ENCODE measurements around the gene SEC24C.
"Not testable (repeated sequence)": the region's sequence is repeated elsewhere in the genome, so short reads cannot be mapped to it uniquely, and the experiment has no call there.

SEC24C gene

GRCh38 chr10:73789659-73790055 is 45.5 kb downstream of the SEC24C start:
- Histone ChIP-seq H3K27me3 (ENCODE audit: low read depth, low read length) (no peaks in the 10 kb centered on the region), H3K4me3 (ENCODE audit: low read length) (no peak overlapping the region), H3K27ac (ENCODE audit: low read length) (no peak overlapping the region), H3K36me3 (replicated peaks; ENCODE audit: low read depth, low read length) (peaks cover 7% of the 10 kb centered on the region), H3K4me1 (ENCODE audit: low read length) (peaks cover 7% of the 10 kb centered on the region), H4K20me1 (ENCODE audit: insufficient read depth, low read length) (no peaks in the 10 kb centered on the region), H3K4me2 (ENCODE audit: low read length) (no peak overlapping the region), H3K9ac (ENCODE audit: low read length) (no peak overlapping the region), H3K79me2 (ENCODE audit: low read length) (peaks cover 17% of the 10 kb centered on the region), H2AFZ (ENCODE audit: low read depth, low read length) (no peak overlapping the region), H3K9me3 (ENCODE audit: insufficient read depth, low read length) (no peaks in the 10 kb centered on the region)
- TF ChIP-seq EZH2phosphoT487 (IDR thresholded peaks at IDR 0.05; ENCODE audit: low read depth): no peak
- no peak for TF ChIP-seq CTCF (IDR thresholded peaks at IDR 0.05; ENCODE audit: low read depth, low read length)

GRCh38 chr10:73790886-73791625 is 46.9 kb downstream of the SEC24C start:
- Histone ChIP-seq H3K36me3 (replicated peaks; ENCODE audit: low read depth, low read length) (peaks cover 7% of the 10 kb centered on the region), H3K9ac (ENCODE audit: low read length) (no peak overlapping the region), H3K4me2 (ENCODE audit: low read length) (no peak overlapping the region), H3K79me2 (ENCODE audit: low read length) (peaks cover 12% of the 10 kb centered on the region), H3K9me3 (ENCODE audit: insufficient read depth, low read length) (no peaks in the 10 kb centered on the region), H3K27me3 (ENCODE audit: low read depth, low read length) (no peaks in the 10 kb centered on the region), H3K4me3 (ENCODE audit: low read length) (no peak overlapping the region), H4K20me1 (ENCODE audit: insufficient read depth, low read length) (no peaks in the 10 kb centered on the region), H3K4me1 (ENCODE audit: low read length) (peaks cover 4% of the 10 kb centered on the region), H2AFZ (ENCODE audit: low read depth, low read length) (no peak overlapping the region), H3K27ac (ENCODE audit: low read length) (no peak overlapping the region)
- no peak for TF ChIP-seq EZH2phosphoT487 (IDR thresholded peaks at IDR 0.05; ENCODE audit: low read depth)
- no peak for TF ChIP-seq CTCF (IDR thresholded peaks at IDR 0.05; ENCODE audit: low read depth, low read length)

GRCh38 chr10:73791871-73792400 is 47.8 kb downstream of the SEC24C start:
- Histone ChIP-seq H3K9me3 (ENCODE audit: insufficient read depth, low read length) (no peaks in the 10 kb centered on the region), H2AFZ (ENCODE audit: low read depth, low read length) (no peak overlapping the region), H4K20me1 (ENCODE audit: insufficient read depth, low read length) (no peaks in the 10 kb centered on the region), H3K4me1 (ENCODE audit: low read length) (no peaks in the 10 kb centered on the region), H3K4me3 (ENCODE audit: low read length) (no peak overlapping the region), H3K9ac (ENCODE audit: low read length) (no peak overlapping the region), H3K79me2 (ENCODE audit: low read length) (peaks cover 5% of the 10 kb centered on the region; the same call in 1 of the 2 replicates), H3K36me3 (replicated peaks; ENCODE audit: low read depth, low read length) (peaks cover 7% of the 10 kb centered on the region), H3K27ac (ENCODE audit: low read length) (no peak overlapping the region), H3K27me3 (ENCODE audit: low read depth, low read length) (no peaks in the 10 kb centered on the region), H3K4me2 (ENCODE audit: low read length) (no peak overlapping the region)
- TF ChIP-seq CTCF (IDR thresholded peaks at IDR 0.05; ENCODE audit: low read depth, low read length) (no peak), EZH2phosphoT487 (IDR thresholded peaks at IDR 0.05; ENCODE audit: low read depth) (no peak)

- Histone ChIP-seq H2AFZ (ENCODE audit: low read depth, low read length) (no peak overlapping the region), H3K4me3 (ENCODE audit: low read length) (no peak overlapping the region), H4K20me1 (ENCODE audit: insufficient read depth, low read length) (no peaks in the 10 kb centered on the region), H3K4me1 (ENCODE audit: low read length) (no peaks in the 10 kb centered on the region), H3K79me2 (ENCODE audit: low read length) (no peaks in the 10 kb centered on the region), H3K27me3 (ENCODE audit: low read depth, low read length) (no peaks in the 10 kb centered on the region), H3K4me2 (ENCODE audit: low read length) (no peak overlapping the region), H3K36me3 (replicated peaks; ENCODE audit: low read depth, low read length) (peaks cover 7% of the 10 kb centered on the region), H3K27ac (ENCODE audit: low read length) (no peak overlapping the region), H3K9me3 (ENCODE audit: insufficient read depth, low read length) (no peaks in the 10 kb centered on the region), H3K9ac (ENCODE audit: low read length) (no peak overlapping the region)
- TF ChIP-seq EZH2phosphoT487 (IDR thresholded peaks at IDR 0.05; ENCODE audit: low read depth): no peak
Measured at GRCh38 chr10:73793456-73793855, 49.3 kb downstream of the SEC24C start.

- H3K36me3 ChIP-seq (replicated peaks; ENCODE audit: low read depth, low read length); H3K27ac ChIP-seq (ENCODE audit: low read length): not testable (repeated sequence)
Measured at GRCh38 chr10:73795491-73795890, 51.3 kb downstream of the SEC24C start.

GRCh38 chr10:73796035-73796434 is 51.9 kb downstream of the SEC24C start:
- H3K4me2 ChIP-seq (ENCODE audit: low read length); H3K27me3 ChIP-seq (ENCODE audit: low read depth, low read length); H3K4me1 ChIP-seq (ENCODE audit: low read length); H3K27ac ChIP-seq (ENCODE audit: low read length); H4K20me1 ChIP-seq (ENCODE audit: insufficient read depth, low read length); H3K9me3 ChIP-seq (ENCODE audit: insufficient read depth, low read length); H3K9ac ChIP-seq (ENCODE audit: low read length); H3K79me2 ChIP-seq (ENCODE audit: low read length); H3K4me3 ChIP-seq (ENCODE audit: low read length); H2AFZ ChIP-seq (ENCODE audit: low read depth, low read length); H3K36me3 ChIP-seq (replicated peaks; ENCODE audit: low read depth, low read length): not testable (repeated sequence)

More at GRCh38 chr10:73795491-73795890, 51.3 kb downstream of the SEC24C start:
- H2AFZ ChIP-seq (ENCODE audit: low read depth, low read length); H3K9me3 ChIP-seq (ENCODE audit: insufficient read depth, low read length); H3K4me2 ChIP-seq (ENCODE audit: low read length); H3K4me1 ChIP-seq (ENCODE audit: low read length); H3K4me3 ChIP-seq (ENCODE audit: low read length); H3K9ac ChIP-seq (ENCODE audit: low read length); H3K27me3 ChIP-seq (ENCODE audit: low read depth, low read length); H3K79me2 ChIP-seq (ENCODE audit: low read length); H4K20me1 ChIP-seq (ENCODE audit: insufficient read depth, low read length): not testable (repeated sequence)
